Measurements from ENCODE around the gene UROS.

DNA sequence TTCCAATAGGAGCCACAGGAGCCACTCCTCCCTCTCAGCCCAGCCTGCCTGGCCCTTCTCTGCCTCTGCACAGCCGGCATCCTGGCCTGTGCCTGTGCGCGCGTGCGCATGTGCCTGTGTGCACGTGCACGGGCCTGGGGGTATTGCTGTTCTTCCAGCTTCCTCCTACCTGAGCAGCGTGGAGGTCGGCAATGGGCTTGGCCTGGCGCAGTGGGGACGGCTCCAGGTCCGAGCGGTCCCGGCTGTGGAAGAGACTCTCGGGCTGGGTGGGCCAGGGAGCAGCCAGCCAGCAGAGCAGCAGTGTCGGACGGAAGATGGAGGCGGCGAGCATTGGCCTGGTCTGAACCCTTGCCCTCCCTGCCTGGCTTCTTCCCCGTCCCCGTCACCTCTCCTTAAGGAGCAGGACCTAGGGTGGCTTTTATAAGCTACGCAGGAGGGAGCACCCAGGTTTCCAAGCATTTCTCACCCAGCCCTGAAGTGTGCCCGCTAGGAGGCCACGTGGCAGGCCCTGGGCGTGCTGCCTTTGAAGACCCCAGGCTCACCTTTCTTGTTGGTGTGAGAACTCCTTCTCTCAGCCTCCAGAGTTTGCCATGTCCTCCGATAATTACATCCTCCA lies 47.5 kb downstream of the UROS start, which contains the start of gene MMP21:
- TF ChIP-seq TCF12 (IDR thresholded peaks at IDR 0.05; ENCODE audit: low read depth) (no peak), RAD21 (IDR thresholded peaks at IDR 0.05; ENCODE audit: low read depth) (no peak), CREB1 (IDR thresholded peaks at IDR 0.05; ENCODE audit: low read depth) (no peak), TAF1 (IDR thresholded peaks at IDR 0.05; ENCODE audit: low read depth) (no peak), EGR1 (IDR thresholded peaks at IDR 0.05) (no peak)
- TF ChIP-seq, protein P1, sequence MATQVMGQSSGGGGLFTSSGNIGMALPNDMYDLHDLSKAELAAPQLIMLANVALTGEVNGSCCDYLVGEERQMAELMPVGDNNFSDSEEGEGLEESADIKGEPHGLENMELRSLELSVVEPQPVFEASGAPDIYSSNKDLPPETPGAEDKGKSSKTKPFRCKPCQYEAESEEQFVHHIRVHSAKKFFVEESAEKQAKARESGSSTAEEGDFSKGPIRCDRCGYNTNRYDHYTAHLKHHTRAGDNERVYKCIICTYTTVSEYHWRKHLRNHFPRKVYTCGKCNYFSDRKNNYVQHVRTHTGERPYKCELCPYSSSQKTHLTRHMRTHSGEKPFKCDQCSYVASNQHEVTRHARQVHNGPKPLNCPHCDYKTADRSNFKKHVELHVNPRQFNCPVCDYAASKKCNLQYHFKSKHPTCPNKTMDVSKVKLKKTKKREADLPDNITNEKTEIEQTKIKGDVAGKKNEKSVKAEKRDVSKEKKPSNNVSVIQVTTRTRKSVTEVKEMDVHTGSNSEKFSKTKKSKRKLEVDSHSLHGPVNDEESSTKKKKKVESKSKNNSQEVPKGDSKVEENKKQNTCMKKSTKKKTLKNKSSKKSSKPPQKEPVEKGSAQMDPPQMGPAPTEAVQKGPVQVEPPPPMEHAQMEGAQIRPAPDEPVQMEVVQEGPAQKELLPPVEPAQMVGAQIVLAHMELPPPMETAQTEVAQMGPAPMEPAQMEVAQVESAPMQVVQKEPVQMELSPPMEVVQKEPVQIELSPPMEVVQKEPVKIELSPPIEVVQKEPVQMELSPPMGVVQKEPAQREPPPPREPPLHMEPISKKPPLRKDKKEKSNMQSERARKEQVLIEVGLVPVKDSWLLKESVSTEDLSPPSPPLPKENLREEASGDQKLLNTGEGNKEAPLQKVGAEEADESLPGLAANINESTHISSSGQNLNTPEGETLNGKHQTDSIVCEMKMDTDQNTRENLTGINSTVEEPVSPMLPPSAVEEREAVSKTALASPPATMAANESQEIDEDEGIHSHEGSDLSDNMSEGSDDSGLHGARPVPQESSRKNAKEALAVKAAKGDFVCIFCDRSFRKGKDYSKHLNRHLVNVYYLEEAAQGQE (IDR thresholded peaks at IDR 0.05; ENCODE audit: low read depth): no peak

Measured in Ishikawa (cell line).